Right lobe of liver (tissue), 6 donors: ENCODE measurements around the gene IVNS1ABP. TPM values are rescaled to one million over a fixed set of nuclear protein-coding genes. Genes with fewer than 3 reads are reported as not detected.
A peak's percentile ranks its signal among the peaks of the same experiment; 100 is the strongest.

Source experiments
- ATAC-seq, 4 donors: fragments of 200-7000 bp; cut with Tn5 transposase; one replicate each; pipeline ENCODE4 v1.9.1; 2020; ENCODE audit warnings: mild to moderate bottlenecking in 4 of 4, moderate library complexity in 4 of 4
- DNase-seq, 3 donors: peaks; one replicate each; pipeline ENCODE4 v3.0.0-alpha.2; 2020
- H3K27ac ChIP-seq, 3 donors: fragments of 200-600 bp; one replicate each; pipeline ENCODE4 v1.8.0; 2022
- H3K27me3 ChIP-seq, 2 donors: fragments of 200-600 bp; one replicate each; pipeline ENCODE4 v1.8.0; 2022
- H3K36me3 ChIP-seq, 4 donors: fragments of 200-600 bp; sonication (generic) in 1 of 4; one replicate each; pipeline versions ENCODE4 v1.5.1 to v1.8.0; 2017 to 2022; ENCODE audit warnings: control low read depth in 1 of 4
- H3K4me1 ChIP-seq, 4 donors: fragments of 200-600 bp; sonication (generic) in 1 of 4; one replicate each; pipeline versions ENCODE4 v1.5.1 to v1.8.0; 2017 to 2022; ENCODE audit warnings: control low read depth in 1 of 4
- H3K4me3 ChIP-seq, 3 donors: fragments of 200-600 bp; one replicate each; pipeline ENCODE4 v1.8.0; 2022
- H3K9me3 ChIP-seq, 4 donors: fragments of 200-600 bp; sonication (generic) in 1 of 4; one replicate each; pipeline versions ENCODE4 v1.5.1 to v1.8.0; 2017 to 2022; ENCODE audit warnings: control low read depth in 1 of 4
- POLR2A ChIP-seq: fragments of 450-650 bp; IDR thresholded peaks from one replicate; pipeline ENCODE4 v1.6.1; 2017; ENCODE audit warnings: antibody characterized with exemption, mild to moderate bottlenecking
- WGBS: methylation state at CpG from one replicate; pipeline ENCODE4 v1.1.6; 2018; ENCODE audit warnings: low coverage, low lambda C conversion rate; ENCODE audit not compliant: insufficient coverage; ENCODE audit errors: missing lambda C conversion rate; 5-methylcytosine and 5-hydroxymethylcytosine counted together
- intact Hi-C, 2 donors: fragments of 100-400 bp; cut with DNase I; formaldehyde crosslinking; loops; one replicate each; pipeline versions ENCODE4 v1.11.2 to v1.14.1; 2022
- total RNA-seq, 6 experiments: library from RNA; depleted of rRNA in 2 of 6; stranded (reverse); fragments of >200 nt in 2 of 6; fragmentation: NEBNext Ultra II Directional in 3 of 6; extraction: Animal tissue kit (Norgen Biotek cat#: 25700) in 3 of 6; gene quantifications; one replicate each; pipeline versions ENCODE4 v1.1.0 to v1.2.4, GENCODE V29; 2016 to 2023
- TF ChIP-seq, protein P1 (sequence below), 4 donors: fragments of 200-600 bp in 3 of 4; fragments of 450-650 bp in 1 of 4; IDR thresholded peaks; one replicate each; pipeline versions ENCODE4 v1.5.1 to v1.8.0; 2016 to 2022; ENCODE audit warnings: antibody characterized with exemption in 4 of 4, mild to moderate bottlenecking in 2 of 4
- donor health status: DM: no; HTN: yes; CAD: no.
- donor health status: DM: no; HTN: no; CAD: no.
- donor health status: DM: no; HTN: no; CAD: no.
- donor health status: DM: no; HTN: yes; CAD: no.
- donor health status: DM: no; HTN: yes; CAD: no.

The IVNS1ABP gene
- total RNA-seq, 6 experiments from 2014 or later = 17.0 to 38.3 (median 26.8) TPM

DNA sequence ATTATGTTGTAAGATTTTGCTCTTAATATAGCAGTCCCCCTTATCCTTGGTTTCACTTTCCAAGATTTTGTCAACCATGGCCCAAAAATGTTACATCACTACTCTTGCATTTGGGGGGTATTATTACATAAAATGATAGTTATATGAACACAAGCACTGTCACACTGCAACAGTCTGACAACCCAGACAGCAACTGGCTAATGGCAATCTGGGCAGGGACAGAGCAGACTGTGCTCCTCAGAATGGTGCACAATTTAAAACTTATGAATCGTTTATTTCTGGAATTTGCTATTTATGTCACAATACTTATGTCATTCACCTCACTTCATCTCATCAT, 2.1 kb upstream of the IVNS1ABP start:
- ATAC-seq = no peak
- peaks cover 0 to 19% (median 6%) of the 10 kb centered on the region in 4 donors for H3K4me1 ChIP-seq
- H3K36me3 ChIP-seq = no peaks in the 10 kb centered on the region
- no peak for DNase-seq
- no peak overlapping the region for H3K27ac ChIP-seq
- H3K4me3 ChIP-seq = no peak overlapping the region
- no peaks in the 10 kb centered on the region for H3K9me3 ChIP-seq
- intact Hi-C loops = loop anchor here in 1 of 2 donors (10.0 kb wide), 2 partner anchors 156 to 366 kb away; no protein-coding TSS in a partner anchor
- no peaks in the 10 kb centered on the region for H3K27me3 ChIP-seq
- 43% methylated on average over 1 of the region's 1 CpG for WGBS
- TF ChIP-seq, protein P1, sequence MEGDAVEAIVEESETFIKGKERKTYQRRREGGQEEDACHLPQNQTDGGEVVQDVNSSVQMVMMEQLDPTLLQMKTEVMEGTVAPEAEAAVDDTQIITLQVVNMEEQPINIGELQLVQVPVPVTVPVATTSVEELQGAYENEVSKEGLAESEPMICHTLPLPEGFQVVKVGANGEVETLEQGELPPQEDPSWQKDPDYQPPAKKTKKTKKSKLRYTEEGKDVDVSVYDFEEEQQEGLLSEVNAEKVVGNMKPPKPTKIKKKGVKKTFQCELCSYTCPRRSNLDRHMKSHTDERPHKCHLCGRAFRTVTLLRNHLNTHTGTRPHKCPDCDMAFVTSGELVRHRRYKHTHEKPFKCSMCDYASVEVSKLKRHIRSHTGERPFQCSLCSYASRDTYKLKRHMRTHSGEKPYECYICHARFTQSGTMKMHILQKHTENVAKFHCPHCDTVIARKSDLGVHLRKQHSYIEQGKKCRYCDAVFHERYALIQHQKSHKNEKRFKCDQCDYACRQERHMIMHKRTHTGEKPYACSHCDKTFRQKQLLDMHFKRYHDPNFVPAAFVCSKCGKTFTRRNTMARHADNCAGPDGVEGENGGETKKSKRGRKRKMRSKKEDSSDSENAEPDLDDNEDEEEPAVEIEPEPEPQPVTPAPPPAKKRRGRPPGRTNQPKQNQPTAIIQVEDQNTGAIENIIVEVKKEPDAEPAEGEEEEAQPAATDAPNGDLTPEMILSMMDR (IDR thresholded peaks at IDR 0.05) = no peak
- TF ChIP-seq POLR2A = no peak

DNA sequence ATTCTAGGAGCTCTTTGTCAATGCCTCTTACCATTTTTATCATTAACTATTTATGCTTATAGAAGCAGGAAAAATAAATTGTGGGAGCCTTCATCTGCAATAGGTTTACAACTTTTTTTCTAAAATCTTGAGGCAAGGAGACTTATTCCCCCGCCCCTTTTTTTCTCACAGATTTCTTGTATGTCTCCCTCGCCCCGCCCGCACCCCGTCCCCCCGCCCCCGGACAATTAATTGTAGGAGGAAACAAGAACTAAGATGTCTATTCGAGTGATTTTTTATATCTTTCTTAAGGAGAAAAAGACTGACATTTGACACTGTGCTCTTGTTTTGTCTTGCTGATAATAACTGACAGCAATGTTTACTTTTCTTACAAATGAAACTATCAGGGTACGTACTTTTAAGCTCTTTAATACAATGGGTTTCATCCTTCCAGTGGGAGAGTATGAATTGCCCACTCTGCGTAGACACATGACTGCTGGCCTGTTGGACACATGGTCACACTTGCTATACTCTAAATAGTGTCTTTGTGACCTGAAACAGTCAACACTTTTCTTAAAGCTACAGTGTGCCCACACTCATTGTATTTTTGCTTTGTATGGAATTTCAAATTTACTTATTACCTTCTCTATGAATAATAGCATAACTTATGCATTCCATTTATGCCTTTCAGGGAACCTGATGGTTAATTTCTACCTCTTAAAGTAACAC, 1.5 kb upstream of the IVNS1ABP start:
- Histone ChIP-seq H3K4me1 (peaks cover 0 to 23% (median 7%) of the 10 kb centered on the region in 4 donors), H3K9me3 (no peaks in the 10 kb centered on the region), H3K27ac (peak overlapping the region; percentile 79 to 98 (median 95)), H3K36me3 (no peaks in the 10 kb centered on the region), H3K27me3 (no peaks in the 10 kb centered on the region), H3K4me3 (peak overlapping the region in 1 of 3 donors; percentile 91)
- TF ChIP-seq, protein P1 (IDR thresholded peaks at IDR 0.05) = no peak
- no peak for TF ChIP-seq POLR2A
- WGBS = 50% methylated on average over 4 of the region's 10 CpGs
- ATAC-seq = no peak
- intact Hi-C loops = loop anchor here in 1 of 2 donors (10.0 kb wide), 2 partner anchors 156 to 366 kb away; no protein-coding TSS in a partner anchor
- no peak for DNase-seq

DNA sequence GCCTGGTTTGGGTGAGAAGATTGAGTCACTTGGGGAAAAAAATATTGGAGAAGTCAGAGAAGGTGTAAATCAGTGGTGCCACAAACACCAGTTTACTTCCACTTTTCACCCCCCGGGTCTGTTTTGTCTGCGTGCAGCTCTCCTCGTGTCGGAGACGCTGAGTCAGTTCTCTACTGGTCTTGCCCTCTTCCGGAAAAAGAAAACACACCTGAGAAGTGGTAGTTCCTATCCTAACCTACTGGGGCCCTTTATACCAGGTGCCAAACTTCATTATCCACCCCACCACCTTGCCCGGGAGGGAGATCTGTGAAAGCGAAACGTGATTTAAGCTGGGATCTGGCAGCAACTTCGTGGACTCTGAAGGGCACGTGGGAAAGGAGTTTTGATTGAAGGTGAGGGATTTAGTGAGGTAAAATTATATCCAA, 855 bp upstream of the IVNS1ABP start:
- Histone ChIP-seq H3K4me1 (peaks cover 0 to 30% (median 7%) of the 10 kb centered on the region in 4 donors), H3K27ac (peak overlapping the region; percentile 79 to 98 (median 95)), H3K4me3 (peak overlapping the region; percentile 82 to 92 (median 91)), H3K36me3 (no peaks in the 10 kb centered on the region), H3K9me3 (no peaks in the 10 kb centered on the region), H3K27me3 (no peaks in the 10 kb centered on the region)
- TF ChIP-seq, protein P1 (IDR thresholded peaks at IDR 0.05) = no peak
- TF ChIP-seq POLR2A = no peak
- intact Hi-C loops = loop anchor here in 1 of 2 donors (10.0 kb wide), 2 partner anchors 157 to 367 kb away; no protein-coding TSS in a partner anchor
- 25% methylated on average over 11 of the region's 11 CpGs for WGBS
- DNase-seq (peak; percentile 48 to 59 (median 50)), ATAC-seq (peak in 3 of 4 donors; percentile 1 to 8 (median 1))

DNA sequence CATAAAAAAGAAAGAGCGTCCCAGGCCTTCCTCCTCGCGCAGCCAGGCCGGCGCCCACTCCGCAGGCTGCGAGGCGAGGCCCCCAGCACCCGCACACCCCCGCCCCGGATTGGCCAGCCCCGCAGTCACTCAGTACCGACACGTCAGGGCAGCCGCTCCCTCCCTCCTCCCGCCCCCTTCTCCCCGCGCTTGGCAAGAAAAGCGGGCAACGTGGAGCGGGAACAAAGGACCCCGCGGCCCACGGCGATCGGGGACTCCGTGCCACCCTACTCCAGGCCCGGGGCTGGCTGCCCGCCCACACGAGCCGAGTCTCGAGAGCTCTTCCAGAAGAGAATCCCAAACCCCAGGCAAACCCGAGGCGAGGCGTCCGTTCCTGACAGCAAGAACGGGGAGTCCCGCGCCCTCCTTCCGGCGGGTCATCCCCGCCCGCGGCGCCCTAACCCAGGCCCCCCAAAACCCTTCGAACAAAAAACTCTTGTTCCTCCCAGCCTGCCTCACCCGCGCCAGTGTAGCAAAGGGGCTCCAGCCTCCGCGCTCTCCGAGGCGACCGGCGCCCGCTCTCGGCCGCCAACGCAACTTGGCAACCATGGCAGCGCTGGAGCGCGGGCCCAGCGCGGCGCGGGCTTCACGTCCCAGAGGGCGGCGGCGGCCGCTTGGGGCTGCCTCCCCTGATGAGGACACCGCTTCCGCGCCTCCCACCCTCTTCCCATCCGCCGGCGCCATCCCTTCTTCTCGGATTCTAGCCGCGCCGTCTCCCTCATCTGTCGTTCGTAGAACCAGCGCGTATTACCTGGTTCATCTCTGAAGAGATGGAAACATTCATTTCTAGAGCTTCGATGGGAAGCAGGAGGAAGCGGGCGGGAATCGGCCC, 645 bp downstream of the IVNS1ABP start:
- ATAC-seq (peak; percentile 77 to 86 (median 79)), DNase-seq (peak; percentile 97 to 98 (median 98))
- peaks cover 0 to 45% (median 10%) of the 10 kb centered on the region in 4 donors for H3K4me1 ChIP-seq
- H3K27me3 ChIP-seq = no peaks in the 10 kb centered on the region
- WGBS = 0% methylated on average over 15 of the region's 88 CpGs
- peak overlapping the region; percentile 95 to 98 (median 97) for H3K27ac ChIP-seq
- no peaks in the 10 kb centered on the region for H3K36me3 ChIP-seq
- intact Hi-C loops = loop anchor here in 1 of 2 donors (10.0 kb wide), 2 partner anchors 158 to 368 kb away; no protein-coding TSS in a partner anchor
- TF ChIP-seq, protein P1 (IDR thresholded peaks at IDR 0.05) = peak in 1 of 4 donors; percentile 9
- TF ChIP-seq POLR2A = no peak
- H3K4me3 ChIP-seq = peak overlapping the region; percentile 82 to 92 (median 91)
- H3K9me3 ChIP-seq = no peaks in the 10 kb centered on the region
